Measurements from ENCODE around the gene ITGB3.

- TF ChIP-seq REST (IDR thresholded peaks at IDR 0.05; ENCODE audit: low read depth): no peak
- TF ChIP-seq CTCF (IDR thresholded peaks at IDR 0.05 in 2 of 3, conservative IDR thresholded peaks at IDR 0.05 in 1 of 3; ENCODE audit: borderline replicate concordance in 1 of 3, insufficient read depth in 1 of 3, low read depth in 2 of 3, low read length in 2 of 3): no peak
- TF ChIP-seq POLR2AphosphoS5 (IDR thresholded peaks at IDR 0.05; ENCODE audit: low read depth, low read length): no peak
- no peak for TF ChIP-seq TCF7L2 (IDR thresholded peaks at IDR 0.05; ENCODE audit: borderline replicate concordance, extremely low read depth, insufficient read depth, insufficient read length)
- no peak for TF ChIP-seq YY1 (IDR thresholded peaks at IDR 0.05; ENCODE audit: extremely low read depth, insufficient replicate concordance, low read depth, low read length)
- TF ChIP-seq SP1 (IDR thresholded peaks at IDR 0.05; ENCODE audit: low read depth): no peak
- TF ChIP-seq SRF (IDR thresholded peaks at IDR 0.05; ENCODE audit: low read depth): no peak
- no peak for TF ChIP-seq POLR2A (IDR thresholded peaks at IDR 0.05; ENCODE audit: borderline replicate concordance, extremely low read depth, insufficient read depth, insufficient read length)
- TF ChIP-seq EZH2 (IDR thresholded peaks at IDR 0.05): no peak
- no peak for TF ChIP-seq EZH2phosphoT487 (IDR thresholded peaks at IDR 0.05; ENCODE audit: borderline replicate concordance)
- no peak for TF ChIP-seq JUND (IDR thresholded peaks at IDR 0.05)
- no peak for TF ChIP-seq SIN3A (IDR thresholded peaks at IDR 0.05; ENCODE audit: low read depth)
- no peak for TF ChIP-seq EGR1 (IDR thresholded peaks at IDR 0.05; ENCODE audit: low read depth)
- no peak for TF ChIP-seq CEBPB (IDR thresholded peaks at IDR 0.05; ENCODE audit: low read depth)
Measured at GRCh38 chr17:47330548-47330947, 76.9 kb downstream of the ITGB3 start.

All from HCT116 (cell line).